Activated CD8-positive, alpha-beta memory T cell treated with anti-CD3 and anti-CD28 coated beads for 24 hours (primary cell): ENCODE results near the gene SLC27A1.
"Not testable (repeated sequence)": the region's sequence is repeated elsewhere in the genome, so short reads cannot be mapped to it uniquely, and the experiment has no call there.

Experiments used
- DNase-seq: peaks from one replicate; pipeline ENCODE4 v3.0.0-alpha.2; 2020

SLC27A1 gene

GRCh38 chr19:17540174-17540573 is 69.8 kb downstream of the SLC27A1 start:
- no peak for DNase-seq

- no peak for DNase-seq
Measured at GRCh38 chr19:17541184-17541759, 70.9 kb downstream of the SLC27A1 start.

- DNase-seq = no peak
Measured at GRCh38 chr19:17542042-17542441, 71.7 kb downstream of the SLC27A1 start.

- no peak for DNase-seq
Measured at GRCh38 chr19:17542793-17543582, 72.7 kb downstream of the SLC27A1 start.

GRCh38 chr19:17543986-17544385 is 73.7 kb downstream of the SLC27A1 start:
- no peak for DNase-seq

GRCh38 chr19:17544418-17544817 is 74.1 kb downstream of the SLC27A1 start:
- DNase-seq = no peak

GRCh38 chr19:17548145-17548544 is 77.8 kb downstream of the SLC27A1 start:
- no peak for DNase-seq

GRCh38 chr19:17549085-17549740 is 78.9 kb downstream of the SLC27A1 start:
- no peak for DNase-seq

GRCh38 chr19:17550076-17550667 is 79.8 kb downstream of the SLC27A1 start:
- DNase-seq = no peak

- not testable (repeated sequence) for DNase-seq
Measured at GRCh38 chr19:17552735-17553134, 82.4 kb downstream of the SLC27A1 start.

- no peak for DNase-seq
Measured at GRCh38 chr19:17553256-17553655, 82.9 kb downstream of the SLC27A1 start.

GRCh38 chr19:17554968-17555479 is 84.7 kb downstream of the SLC27A1 start:
- DNase-seq = no peak

GRCh38 chr19:17555480-17555928 is 85.2 kb downstream of the SLC27A1 start, which contains the start of gene COLGALT1:
Gene COLGALT1 (plus strand): TSS chr19:17555649. CDS start chr19:17555714, 65 bp downstream.
- peak; percentile 99 for DNase-seq
